Effector CD8-positive, alpha-beta T cell (primary cell): ENCODE results near the gene SYT9.
"Not testable (repeated sequence)": the region's sequence is repeated elsewhere in the genome, so short reads cannot be mapped to it uniquely, and the experiment has no call there.

ENCODE experiments used
- DNase-seq: peaks from one replicate; lab custom pipeline; 2025; lab: John Stamatoyannopoulos, UW

The SYT9 gene

DNA sequence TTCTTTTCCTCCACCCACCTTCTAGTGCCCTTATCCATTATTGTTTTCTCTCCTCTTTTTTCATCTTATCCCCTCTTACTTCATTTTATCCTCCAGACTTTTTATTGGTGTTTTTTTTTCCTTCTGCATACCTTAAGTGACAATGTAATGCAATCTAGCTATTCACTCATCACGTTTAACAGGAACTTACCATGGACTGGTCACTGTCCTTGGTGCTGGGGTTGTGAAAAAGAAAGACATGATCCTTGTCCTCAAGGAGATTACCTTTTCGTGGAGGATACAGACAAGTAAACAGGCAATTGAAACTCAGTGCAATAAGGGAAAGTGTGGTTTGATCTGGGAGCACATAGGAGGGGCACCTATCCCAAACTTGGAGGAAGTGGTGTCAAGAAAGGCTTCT, 20.7 kb downstream of the SYT9 start:
- no peak for DNase-seq

DNA sequence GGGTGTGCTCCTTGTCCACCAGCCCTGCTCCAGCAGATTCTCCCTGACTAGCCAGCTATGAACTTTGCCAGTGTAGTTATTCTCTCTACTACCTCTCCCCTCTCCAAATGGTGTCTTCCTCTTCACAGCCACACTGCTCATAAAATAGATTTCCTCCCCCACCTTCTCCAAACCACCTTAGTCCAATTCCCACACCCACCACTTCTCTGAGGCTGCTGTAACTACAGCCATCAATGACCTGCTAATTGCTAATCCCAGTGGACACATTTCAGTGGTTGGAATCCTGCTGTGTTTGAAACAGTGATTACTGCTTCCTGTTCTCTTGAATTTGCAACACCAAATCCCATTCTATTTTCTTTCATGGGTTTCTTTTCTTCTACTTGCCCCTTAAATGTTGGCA, 23.4 kb downstream of the SYT9 start:
- DNase-seq: no peak

DNA sequence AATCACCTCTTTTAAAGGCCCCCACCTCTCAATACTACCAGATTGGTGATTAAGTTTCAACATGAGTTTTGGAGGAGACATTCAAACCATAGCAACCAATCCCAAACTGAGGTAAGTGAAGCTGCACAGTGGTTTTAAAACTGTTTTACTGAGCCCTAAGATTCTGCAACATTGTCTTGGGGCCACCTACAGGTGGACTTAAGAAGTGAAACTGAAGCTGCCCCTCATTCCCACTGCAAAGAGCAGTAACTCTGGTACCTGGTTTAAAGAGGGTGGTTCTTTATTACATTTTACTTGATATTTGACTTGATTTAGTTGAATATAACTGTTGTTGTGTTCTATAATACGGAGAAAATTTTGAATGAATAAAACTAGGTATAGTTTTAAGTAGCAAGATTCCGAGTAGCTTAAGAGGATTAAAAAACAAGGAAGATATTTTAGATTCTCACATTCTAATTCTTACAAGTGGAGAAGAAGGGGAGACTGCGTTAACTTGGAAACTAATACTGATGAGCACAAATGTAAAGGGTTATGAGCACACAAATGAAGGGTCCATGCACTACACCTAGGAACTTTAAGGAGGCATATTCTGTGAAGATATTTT, 26.7 kb downstream of the SYT9 start:
- DNase-seq: no peak

DNA sequence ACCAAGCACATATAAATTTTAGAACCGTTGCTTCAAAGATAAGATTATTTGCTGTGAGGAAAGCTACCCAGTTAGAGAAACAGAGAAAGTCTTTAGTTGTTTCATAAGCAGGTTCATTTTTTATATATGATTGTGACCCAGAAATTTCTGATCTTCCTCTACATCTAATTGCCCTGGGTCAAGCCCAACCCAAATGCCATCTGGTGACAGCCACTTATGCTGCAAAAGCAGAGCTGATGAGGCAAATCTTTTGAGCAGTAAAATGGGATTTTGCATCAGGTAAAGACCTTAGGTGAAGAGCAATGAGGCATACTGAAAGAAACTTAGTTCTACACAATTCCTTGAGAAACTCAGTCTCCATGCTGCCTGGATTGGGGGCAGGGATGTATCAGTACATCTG, 28.0 kb downstream of the SYT9 start:
- DNase-seq: no peak

DNA sequence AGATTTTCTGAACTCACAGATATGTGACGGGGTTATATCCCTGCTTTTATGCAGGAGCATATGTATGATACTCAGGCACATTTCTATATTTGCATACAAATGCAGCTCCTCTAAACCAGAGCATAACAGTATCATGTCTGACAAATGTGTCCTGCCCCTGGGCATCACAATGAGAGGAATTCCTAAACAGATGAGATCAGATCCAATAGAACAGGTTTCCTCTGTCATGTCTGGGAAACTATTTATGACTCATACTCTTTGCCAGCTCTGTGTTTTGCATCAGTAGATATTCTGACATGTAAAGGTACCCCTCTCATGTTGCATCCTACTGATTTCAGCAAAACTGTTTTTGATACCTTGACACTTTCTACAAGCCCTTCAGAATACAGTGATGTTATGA, 29.4 kb downstream of the SYT9 start:
- DNase-seq: no peak

DNA sequence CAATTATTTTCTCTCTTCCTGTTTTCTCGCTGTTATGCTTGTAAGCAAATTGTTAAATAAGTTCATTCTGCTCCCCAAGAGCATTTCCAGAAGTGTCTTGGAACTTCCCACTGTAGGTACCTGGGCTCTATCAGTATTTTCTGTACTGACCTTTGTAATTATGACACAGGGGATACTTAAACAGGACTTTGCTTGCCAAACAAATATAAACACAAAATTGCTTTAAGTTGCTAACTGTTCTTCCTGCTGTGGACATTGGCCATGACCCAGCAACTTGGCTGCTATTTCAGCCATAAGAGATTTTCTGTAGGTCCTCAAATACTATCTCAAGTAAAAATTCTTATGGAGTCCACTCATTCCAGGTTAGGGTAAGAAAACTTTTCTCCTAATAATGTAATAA, 30.1 kb downstream of the SYT9 start:
- DNase-seq: no peak

DNA sequence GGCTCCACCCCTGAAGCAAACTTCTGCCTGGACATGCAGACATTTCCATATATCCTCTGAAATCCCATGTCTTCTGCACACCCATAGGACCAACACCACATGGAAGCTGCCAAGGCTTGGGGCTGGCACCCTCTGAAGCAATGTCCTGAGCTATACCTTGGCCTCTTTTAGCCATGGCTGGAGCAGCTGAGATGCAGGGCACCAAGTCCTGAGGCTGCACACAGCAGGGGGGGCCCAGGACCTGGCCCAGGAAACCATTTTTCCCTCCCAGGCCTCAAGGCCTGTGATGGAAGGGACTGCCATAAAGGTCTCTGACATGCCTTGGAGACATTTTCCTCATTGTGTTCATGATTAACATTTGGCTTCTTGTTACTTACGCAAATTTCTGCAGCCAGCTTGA, 34.5 kb downstream of the SYT9 start:
- no peak for DNase-seq

DNA sequence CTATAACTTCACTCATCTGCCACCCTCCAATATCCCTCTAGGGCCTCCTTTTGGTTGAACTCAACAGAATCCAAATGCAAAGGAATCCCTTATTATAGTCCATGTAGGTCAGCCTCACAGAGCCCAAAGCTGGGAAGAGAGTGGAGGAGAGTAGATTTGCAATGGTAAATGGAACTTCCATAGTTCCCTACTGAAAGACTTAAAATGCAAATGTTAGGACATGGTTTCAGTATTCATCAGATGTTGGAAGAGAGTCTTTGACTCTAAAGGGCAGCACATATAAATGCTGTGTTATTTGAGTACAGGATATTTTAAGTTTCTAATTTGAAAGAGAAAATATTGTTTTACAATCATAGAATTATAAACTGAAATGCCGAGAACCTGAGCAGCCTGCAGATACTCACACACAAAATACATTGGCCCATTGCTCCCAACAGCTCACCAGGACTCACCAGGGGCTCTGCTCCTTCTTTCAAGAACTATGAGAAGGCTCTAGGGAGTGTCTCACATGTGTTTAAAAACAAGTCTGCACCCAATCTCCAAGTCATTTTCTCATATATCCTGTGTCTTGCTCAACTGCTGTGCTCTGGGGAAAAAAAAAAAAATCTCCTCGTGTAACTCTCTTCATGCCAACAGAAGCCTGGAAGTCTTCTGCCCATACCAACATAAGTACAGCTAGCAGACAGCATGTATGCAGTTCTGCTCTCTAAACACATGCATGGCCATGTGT, 39.6 kb downstream of the SYT9 start:
- DNase-seq: no peak

DNA sequence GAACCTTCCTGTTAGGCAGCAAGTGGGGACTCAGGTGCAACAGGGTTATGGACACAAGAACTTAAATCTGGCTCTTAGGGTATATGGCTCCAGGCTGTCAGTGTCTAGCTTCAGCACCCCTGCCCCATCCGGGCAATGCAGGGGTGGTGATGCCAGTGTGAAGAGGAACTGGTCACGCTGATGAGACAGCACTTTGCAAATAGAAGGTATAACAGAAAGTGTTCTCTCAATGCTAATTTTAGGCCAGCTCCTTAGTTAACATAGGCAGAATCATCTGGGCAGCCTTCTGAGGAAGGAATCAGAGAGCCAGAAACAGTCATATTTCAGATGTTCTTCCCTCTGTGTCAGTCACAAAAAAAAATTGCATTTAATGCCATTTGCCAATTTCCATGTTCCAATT, 41.2 kb downstream of the SYT9 start:
- no peak for DNase-seq

DNA sequence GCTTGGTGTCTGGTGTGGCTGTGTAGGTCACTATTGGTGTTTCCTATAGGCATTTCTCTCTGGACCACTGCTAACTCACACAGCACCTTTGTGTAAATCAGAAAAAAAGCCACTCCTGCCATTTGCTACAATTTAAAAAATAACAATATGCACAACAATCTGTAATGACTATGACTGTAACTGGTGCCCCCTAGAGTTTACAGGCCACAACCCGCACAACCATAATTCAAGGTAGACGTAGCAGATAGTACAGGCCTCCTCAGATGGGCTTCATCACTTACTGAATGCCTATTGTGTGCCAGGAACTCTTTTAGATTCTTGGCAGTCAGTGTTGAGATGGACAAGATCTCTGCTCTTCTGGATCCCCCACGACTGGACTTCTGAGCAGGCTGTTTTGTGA, 47.7 kb downstream of the SYT9 start:
- no peak for DNase-seq

DNA sequence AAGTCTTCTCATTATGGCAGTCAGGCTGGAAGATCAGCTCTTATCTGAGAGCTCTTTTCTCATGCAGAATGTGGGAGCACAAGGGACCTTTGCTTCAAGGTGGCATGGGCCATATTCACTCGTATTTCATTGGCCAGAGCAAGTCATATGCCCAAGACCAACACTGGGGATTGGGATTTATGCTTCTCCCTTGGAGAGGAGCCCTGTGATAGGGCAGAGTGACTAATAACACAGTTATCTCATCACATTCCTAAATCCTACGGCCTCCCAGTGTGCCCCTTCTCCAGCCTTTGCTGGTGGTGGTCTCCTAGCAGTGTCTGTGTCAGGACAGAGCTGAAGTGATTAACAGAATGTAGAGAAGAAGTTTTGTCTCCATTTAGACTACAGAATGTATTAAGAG, 48.6 kb downstream of the SYT9 start:
- no peak for DNase-seq

DNA sequence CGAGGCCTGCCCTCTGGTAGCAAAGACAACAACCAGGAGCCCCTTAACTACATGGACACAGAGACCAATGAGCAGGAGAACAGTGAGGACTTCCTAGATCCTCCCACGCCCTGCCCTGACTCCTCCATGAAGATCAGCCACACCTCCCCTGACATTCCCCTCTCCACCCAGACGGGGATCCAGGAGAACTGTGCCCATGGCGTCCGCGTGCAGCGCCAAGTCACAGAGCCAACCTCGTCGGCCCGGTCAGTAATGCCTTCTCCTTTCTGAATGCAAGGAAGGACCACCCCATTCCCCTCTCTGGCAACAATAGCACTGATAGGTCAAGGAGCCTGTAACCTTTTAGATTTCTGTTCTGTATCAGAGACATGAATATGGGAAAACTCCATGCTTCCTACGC, 51.4 kb downstream of the SYT9 start:
- DNase-seq: no peak

DNA sequence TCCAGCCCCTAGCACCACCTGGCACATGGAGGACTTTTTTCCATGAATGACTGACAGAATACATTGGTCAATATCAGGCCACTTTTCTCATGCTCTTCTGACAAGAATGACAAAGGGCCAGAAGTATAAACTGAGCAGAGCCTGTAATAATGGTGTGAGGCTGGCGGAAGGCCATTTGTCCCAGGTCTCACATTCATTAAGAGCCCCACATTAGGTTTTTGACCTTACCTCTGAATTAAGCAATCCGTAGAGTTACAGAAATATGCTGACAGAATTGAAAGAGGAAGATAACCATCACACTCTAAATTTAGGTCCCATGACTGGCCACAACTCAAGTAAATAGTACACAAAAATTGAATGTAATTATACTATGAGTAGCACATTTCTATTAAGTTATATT, 55.2 kb downstream of the SYT9 start:
- DNase-seq: no peak

DNA sequence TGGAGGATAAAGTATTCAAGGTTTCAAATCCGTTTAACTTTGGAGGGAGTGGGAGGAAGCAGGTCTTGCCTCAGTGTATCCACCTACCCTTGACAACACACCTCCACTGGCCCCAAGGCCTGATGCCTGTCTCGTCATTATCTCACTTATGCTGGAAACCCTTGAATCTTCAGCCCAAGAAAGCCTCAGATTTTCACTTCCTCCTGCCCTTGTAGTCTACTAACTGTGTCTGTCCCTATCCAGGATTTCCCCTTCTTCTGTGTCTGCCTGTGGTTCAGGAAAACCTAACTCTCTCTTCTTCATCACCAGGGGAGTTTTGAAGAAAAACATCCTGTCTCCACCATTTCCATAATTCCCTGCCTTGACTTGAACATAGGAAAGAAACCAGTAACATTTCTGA, 56.1 kb downstream of the SYT9 start:
- no peak for DNase-seq

DNA sequence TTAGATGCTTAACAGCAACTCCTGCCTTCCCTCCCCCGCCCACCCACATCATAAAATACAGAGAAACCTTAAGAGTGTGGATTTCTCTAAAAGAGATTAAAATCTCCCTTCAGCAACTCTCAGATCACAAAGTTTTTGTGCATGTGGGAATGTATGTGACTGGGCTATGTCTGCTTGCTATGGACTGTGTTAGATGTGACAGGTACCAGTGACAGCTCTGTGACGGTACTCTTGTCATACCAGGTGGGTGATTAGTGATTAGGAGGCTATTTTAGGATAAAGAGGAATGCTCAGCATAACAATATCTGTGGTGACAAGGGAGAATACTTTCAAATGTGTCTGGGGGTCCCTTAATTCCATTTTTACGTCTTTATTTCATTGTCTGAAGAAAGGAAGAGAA, 60.2 kb downstream of the SYT9 start:
- DNase-seq: no peak

DNA sequence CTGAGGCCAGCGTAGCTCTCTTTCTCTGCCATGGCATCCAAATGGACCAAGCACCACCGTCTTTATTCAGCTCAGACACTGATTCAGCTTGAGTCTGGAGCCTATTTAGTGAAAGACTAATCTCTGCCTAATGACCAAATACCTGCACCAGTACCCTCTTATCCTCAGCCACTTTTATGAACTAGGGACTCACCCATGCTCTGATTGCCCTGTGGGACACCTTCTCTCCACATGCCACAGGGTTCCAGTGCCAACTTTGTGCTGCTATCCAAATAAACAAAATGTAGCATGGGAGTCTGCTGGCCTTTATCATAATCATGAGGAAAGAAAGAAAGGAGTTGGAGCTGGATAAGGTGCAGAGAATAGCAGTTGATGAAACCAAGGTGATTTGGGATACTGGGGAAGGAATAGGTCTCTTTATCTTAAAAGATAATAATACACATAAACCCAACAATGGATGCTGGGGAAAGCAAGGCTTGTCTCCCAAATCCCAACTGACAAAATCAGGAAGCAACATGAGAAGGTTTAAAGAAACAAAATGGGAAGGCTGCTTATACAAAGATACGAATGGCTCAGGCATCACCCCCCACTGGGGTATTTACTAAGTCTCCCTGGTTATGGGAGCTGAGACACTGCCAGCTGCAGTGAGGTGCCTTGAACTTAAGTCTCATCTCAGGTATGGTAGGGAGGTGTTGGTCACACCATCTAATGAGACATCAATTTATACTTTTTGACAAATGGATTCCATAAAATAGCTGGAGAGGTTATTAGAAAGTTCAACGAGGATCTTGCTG, 63.3 kb downstream of the SYT9 start:
- DNase-seq: no peak

DNA sequence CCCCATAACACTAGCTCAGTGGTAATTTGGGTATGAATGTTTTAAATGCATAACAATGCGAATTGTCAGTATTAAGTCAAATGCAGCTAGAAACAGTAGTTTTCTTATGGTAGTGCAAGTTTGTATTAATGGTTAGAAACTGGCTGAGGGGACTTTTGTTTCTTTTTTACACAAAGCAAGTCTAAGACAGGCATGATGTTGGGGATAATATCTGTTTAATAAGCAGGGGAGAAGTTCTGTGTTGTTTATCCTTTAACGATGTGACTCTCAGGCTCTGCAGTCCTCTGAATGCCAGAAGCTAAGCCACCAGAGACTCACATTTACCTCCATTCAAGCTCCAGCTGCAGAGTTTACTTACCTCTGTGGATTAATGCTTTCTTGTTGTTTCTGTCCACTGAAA, 67.8 kb downstream of the SYT9 start:
- no peak for DNase-seq

DNA sequence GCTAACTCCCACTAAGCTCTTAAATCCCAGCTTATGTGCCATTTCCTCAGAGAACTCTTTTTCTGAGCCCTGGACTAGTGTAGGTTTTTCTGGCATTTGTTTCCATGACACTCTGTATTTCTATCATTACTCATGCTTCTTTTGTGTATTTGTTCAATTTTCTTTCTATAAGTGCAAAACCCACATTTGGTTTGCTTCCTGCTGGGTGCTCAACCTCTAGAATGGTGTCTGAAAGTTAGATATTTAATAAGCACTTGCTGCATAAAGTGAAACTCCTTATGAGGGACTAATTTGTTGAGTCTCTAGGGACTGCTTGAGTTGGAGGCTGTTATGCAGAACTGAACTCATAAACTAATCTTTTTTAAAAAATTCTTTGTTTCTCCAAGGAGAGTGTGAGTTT, 68.6 kb downstream of the SYT9 start:
- DNase-seq: no peak

DNA sequence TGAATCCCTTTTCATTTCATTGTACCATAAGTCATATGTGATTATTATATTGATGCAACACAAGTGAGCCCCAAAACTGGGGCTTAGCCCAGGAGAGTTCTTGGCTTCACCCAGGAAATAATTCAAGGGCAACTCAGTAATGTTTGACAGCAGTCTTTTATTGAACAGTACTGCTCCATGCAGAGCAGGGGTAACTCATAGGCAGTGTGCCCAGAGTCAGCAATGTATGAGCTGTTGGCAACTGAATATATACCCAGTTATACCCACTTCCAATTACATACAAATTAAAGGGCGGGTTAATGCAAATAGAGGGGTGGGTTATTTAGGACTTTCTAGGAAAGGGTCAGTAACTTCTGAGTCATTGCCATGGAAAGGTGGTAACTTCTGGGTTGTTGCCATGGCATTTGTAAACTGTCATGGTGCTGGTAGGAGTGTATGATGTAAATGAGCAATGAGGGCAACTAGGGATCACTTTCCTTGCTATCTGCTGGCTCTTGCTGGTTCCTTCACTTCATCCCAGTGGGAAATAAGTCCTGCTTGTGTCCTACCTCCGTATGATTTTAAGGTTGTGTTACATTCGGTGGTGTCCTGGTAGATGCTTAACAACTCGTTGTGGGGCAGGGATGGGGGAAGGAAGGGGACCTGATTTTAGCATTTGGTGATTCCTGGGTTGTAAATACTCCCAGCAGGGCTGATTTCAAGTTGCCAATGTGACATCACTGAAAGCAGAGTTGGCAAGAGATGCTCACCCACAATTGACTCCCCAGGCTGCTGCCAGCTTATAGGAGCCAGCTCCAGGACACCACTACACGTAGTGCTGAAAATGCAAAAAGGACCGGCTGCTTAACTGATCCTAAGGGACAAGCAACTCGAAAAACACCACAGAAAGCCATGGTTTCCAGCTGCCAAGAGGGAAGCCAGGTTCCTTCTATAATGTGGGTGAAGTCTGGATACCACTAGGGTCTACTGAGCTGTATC, 70.1 kb downstream of the SYT9 start:
- DNase-seq: no peak

DNA sequence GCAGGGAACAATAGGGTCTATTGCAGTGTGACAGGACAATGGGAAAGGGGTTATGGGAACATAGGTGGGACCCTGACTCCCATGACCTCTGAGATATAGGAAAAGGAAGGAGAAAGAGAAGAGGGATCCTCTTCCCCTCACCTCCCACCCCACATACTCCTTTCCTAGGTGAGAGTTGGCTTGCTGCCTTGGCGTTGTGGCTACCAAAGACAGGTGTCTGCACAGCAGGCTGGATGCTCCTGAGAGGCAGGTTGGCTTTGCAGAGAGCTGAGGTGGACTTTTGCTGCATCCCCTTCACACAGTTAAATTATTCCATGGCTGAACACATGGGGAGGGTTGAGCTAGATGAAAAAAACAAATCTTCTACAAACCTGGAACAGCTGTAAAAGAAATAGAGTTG, 80.7 kb downstream of the SYT9 start:
- no peak for DNase-seq

DNA sequence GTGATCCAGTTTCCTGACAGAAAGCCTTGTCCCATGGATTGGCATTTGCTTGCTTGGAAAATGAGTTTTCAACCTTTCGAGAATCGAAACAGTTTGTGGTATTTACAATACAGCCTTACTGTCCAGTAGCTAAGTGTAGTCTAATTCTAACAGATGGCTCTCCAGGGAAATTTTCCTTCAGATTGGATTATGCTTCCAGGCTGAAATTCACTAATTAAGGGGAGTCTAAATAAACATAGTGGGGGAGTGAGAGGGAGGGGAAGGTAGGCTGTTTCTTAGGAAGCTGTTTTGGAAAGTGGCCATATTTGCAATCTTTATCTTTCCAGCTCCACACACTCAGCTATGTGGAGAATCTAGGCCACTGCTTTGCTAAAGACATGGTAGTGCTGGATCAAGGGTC, 81.3 kb downstream of the SYT9 start:
- no peak for DNase-seq

DNA sequence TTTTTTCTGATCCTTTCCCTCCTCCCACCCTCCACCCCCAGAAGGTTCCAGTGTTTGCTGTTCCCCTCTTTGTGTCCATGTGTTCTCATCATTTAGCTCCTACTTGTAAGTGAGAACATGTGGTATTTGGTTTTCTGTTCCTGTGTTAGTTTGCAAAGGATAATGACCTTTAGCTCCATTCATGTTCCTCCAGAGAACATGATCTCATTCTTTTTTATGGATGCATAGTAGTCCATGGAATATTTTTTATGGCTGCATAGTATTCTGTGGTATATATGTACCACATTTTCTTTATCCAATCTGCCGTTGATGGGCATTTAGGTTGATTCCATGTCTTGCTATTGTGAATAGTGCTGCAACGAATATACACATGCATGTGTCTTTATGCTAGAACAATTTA, 83.7 kb downstream of the SYT9 start:
- not testable (repeated sequence) for DNase-seq
